Pons (tissue), 1 donor: Measurements from ENCODE around the gene ALG3.
A peak's percentile ranks its signal among the peaks of the same experiment; 100 is the strongest.
"Not testable (repeated sequence)": the region's sequence is repeated elsewhere in the genome, so short reads cannot be mapped to it uniquely, and the experiment has no call there.

Source experiments
- DNase-seq: peaks from one replicate; pipeline ENCODE4 v3.0.0-alpha.2; 2016; ENCODE audit warnings: low spot score

Gene ALG3

GRCh38 chr3:184248454-184249411 lies at the start of gene ALG3:
Gene ALG3 (minus strand): TSS chr3:184248962. CDS start chr3:184248940, 22 bp downstream.
- DNase-seq = peak; percentile 61

- no peak for DNase-seq
Measured at GRCh38 chr3:184296616-184297015, 47.9 kb upstream of the ALG3 start.

- no peak for DNase-seq
Measured at GRCh38 chr3:184295771-184296170, 47.0 kb upstream of the ALG3 start.

GRCh38 chr3:184291738-184292445 lies 43.1 kb upstream of the ALG3 start:
- DNase-seq = no peak

GRCh38 chr3:184291044-184291737 lies 42.4 kb upstream of the ALG3 start:
- no peak for DNase-seq

- no peak for DNase-seq
Measured at GRCh38 chr3:184290331-184290730, 41.6 kb upstream of the ALG3 start.

DNA sequence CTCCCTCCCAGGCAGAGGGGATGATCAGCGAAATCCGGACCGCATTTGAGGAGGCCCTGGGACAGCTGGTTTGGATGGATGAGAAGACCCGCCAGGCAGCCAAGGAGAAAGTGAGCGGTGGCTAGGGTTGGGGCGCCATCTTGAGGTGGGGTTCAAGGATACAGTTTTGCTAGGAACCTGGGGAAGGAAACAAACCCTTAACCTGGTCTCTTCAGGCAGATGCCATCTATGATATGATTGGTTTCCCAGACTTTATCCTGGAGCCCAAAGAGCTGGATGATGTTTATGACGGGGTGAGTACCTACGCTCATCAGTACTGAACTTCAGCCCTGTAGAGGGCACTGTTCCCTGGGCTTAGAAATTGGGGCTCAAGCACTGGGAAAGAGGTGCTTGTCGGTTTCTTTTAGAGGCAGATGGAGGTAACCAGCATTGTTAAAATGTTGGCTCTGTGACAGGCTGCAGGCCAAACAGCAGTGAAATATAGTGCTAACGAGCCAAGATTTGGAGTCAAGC lies 40.7 kb upstream of the ALG3 start:
- DNase-seq = peak; percentile 36

- DNase-seq = peak; percentile 78
Measured at GRCh38 chr3:184284696-184285095, 35.9 kb upstream of the ALG3 start.

DNA sequence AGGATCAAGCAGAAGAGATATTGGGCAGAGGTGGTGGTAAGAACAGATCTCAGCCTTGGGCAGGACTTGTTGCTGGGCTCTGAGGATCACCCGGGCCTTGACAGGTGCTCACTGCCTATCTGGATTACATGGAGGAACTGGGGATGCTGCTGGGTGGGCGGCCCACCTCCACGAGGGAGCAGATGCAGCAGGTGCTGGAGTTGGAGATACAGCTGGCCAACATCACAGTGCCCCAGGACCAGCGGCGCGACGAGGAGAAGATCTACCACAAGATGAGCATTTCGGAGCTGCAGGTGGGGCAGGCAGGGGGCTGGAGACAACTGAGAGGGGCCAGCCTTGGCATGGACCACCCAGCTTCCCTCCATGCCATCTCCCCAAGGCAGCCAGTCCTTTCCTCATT lies 34.9 kb upstream of the ALG3 start:
- DNase-seq = no peak

DNA sequence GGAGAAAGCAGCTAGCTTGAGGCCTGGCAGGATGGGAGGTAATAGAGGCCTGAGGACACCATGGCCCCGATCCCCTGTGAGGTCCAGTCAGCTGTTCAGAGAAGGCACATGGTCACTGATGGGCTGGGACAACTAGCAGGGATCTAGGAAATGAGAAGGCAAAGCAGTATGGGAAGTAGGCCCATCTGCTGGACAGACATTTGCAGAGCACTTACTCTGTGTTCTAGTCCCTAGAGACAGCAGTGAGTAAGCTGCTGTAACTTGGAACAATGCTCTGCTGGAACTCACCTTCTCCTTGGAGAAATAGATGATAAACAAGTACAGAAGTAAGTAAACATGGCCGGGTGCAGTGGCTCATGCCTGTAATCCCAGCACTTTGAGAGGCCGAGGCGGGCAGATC lies 34.2 kb upstream of the ALG3 start:
- DNase-seq = no peak

DNA sequence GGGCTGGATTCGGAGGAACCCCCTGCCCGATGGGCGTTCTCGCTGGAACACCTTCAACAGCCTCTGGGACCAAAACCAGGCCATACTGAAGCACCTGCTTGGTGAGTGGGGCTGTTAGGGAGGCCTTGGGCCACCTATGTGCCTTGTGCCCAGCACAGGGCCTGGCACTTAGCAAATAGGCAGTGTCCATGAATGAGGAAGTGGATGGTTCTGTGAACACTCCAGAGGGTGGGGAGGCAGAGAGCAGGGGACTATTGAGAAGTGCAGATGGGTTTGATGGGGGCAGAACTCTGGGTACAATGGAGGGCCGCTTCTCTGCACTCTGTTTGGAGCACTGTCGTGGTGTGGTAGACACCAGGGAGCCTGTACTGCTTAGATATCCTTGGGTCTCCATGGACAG lies 28.6 kb upstream of the ALG3 start:
- DNase-seq = no peak

DNA sequence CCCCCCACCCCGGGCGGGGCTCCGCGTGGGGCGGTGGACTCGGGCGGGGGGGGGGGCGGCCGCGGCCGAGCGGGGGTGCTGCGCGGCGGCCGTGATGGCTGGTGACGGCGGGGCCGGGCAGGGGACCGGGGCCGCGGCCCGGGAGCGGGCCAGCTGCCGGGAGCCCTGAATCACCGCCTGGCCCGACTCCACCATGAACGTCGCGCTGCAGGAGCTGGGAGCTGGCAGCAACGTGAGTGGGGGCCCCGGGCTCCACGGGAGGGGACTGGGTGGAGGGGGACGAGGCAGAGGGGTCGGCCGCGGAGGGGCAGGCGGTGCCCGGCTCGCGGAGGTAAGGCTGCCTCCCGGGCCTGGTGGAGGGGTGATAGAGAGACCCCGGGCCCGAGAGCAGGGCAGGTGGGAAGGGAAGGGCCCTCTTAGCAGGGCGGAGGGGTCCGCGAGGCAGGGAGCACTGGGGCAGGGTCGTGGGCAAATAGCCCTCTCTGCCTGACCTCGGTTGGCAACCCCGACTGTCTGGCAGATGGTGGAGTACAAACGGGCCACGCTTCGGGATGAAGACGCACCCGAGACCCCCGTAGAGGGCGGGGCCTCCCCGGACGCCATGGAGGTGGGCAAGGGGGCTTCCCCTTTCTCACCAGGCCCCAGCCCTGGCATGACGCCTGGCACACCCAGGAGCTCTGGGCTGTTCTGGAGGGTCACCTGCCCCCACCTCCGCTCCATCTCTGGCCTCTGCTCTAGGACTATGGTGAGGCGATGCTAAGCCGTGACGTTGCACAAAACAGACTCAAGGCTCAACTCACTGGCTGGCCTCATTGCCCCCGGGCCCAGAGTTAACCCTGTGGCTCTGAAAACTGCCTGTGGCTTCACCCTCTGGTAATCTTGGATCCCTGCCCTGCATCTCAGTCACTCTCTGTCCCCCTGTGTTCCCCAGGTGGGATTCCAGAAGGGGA lies 27.5 kb upstream of the ALG3 start, which contains the start of gene ECE2:
ECE2 (plus strand) TSS at position 62 of the 950 bp plus-strand sequence; CDS start at position 194, 132 bp downstream.
- no peak for DNase-seq

DNA sequence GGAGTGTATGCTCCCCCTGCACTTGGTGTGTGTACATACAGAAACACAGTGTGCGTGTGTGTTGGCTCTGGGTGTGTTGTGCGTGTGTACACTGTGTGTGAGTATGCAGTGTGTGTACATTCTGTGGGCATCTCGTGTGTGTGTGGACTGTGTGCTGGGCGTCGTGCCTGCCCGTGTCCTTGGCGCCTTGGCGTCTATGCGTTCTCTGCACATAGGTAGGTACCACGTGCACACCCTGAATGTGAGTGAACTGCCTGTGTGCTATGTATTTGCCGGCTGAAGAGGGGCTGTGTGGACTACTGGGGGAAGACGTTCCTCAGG lies 26.6 kb upstream of the ALG3 start:
- DNase-seq = no peak

DNA sequence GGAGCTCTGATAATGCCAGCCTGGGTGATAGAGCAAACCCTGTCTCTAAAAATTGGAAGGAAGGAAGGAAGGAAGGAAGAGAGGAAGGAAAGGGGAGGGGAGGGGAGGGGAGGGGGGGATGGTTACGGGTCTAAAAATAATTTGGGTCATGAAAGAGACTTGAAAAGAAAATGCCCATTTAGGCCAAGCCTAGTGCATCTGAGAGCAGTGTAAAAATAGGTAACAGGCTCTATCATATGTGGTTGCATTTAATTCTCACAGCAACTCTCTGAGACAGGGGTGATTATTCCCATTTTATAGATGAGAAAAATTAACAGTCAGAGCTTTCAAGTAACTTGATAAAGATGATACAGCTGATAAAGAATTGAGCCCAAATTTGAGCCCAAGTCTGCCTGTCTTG lies 23.5 kb upstream of the ALG3 start:
- no peak for DNase-seq

- DNase-seq = not testable (repeated sequence)
Measured at GRCh38 chr3:184267249-184267648, 18.5 kb upstream of the ALG3 start.

DNA sequence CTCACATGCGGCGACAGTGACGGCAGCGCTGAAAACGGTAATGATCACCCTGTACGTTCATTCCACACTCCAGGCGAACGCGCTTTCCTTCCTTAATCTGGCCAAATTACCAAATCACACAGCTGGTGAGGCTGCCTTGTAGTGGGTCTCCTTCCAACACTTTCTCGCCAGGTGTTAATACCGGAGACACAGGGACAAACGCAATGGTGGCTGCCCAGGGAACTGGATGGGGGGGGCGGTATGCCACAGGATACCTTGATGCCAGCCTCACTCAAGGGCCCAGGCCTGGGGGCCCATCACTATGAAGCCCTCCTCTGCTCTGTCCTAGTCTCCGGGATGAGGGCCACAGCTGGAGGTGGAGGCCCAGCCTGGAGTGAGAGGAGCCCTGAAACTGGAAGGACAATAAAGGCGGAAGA lies 14.0 kb upstream of the ALG3 start:
- DNase-seq = no peak

DNA sequence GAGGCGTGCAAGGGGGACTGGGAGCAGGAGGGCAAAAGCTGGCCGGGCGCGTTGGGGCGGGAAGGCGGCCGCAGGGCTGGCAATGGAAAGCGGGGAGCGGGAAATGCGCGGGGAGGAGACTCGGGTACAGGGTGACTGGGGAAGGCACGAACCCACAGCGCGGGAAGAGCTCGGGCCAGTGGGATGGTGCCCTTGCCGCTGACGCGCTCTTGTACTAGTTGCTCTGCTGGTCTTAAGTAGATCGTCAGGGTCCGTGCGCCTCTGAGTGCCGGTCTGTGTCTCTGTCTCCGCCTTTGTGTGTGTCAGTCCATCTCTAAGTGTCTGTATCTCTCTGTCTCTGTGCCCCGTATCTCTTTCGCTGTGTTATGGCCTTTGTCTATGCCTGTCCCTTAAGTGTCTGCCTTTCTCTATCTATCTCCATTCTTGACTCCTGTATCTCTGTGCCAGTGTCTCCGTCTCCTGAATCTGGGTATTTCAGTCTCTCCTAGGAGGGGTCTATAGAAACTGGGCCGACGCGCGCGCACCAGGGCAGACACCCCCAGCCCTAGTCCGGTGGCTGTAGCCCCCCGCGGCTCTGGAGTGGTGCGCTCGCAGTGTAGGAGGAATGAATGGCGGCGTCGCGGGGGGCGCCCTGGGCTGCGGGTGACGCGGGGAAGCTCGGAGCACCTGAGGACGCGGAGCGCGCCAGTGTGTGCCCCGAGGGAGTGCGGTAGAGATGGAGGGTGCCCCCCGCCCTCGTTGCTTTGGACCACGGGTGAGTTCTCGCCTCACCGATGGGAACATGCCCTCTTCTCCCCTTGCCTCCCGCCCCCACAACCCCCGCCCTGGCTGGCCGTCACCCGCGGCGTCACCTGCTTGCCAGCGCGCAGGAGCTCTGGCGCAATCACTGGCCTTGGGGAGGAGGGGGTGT lies 13.3 kb upstream of the ALG3 start:
- no peak for DNase-seq

GRCh38 chr3:184261270-184261853 lies 12.6 kb upstream of the ALG3 start, which contains the start of gene CAMK2N2:
Gene CAMK2N2 (minus strand): TSS chr3:184261553. CDS start chr3:184261285, 268 bp downstream.
- DNase-seq = peak; percentile 22

GRCh38 chr3:184260724-184261269 lies 12.0 kb upstream of the ALG3 start:
- DNase-seq = no peak
